GM21825 (cell line): ENCODE measurements around the gene FCHSD2.
"Not testable (repeated sequence)": the region's sequence is repeated elsewhere in the genome, so short reads cannot be mapped to it uniquely, and the experiment has no call there.

Experiments
- ATAC-seq: cut with Tn5 transposase; IDR thresholded peaks from one replicate; pipeline ENCODE4 v1.9.1; 2021; ENCODE audit warnings: mild to moderate bottlenecking, moderate library complexity; ENCODE audit not compliant: unreplicated experiment

Gene FCHSD2

GRCh38 chr11:73018856-73019255 lies 123.3 kb downstream of the FCHSD2 start:
- ATAC-seq, result no peak

- no peak for ATAC-seq
Measured at GRCh38 chr11:73017024-73017751, 124.9 kb downstream of the FCHSD2 start.

- no peak for ATAC-seq
Measured at GRCh38 chr11:73013021-73013420, 129.1 kb downstream of the FCHSD2 start.

GRCh38 chr11:73012121-73012863 lies 129.8 kb downstream of the FCHSD2 start:
- ATAC-seq, result no peak

GRCh38 chr11:73011126-73011817 lies 130.8 kb downstream of the FCHSD2 start:
- no peak for ATAC-seq

- no peak for ATAC-seq
Measured at GRCh38 chr11:73009972-73010371, 132.1 kb downstream of the FCHSD2 start.

GRCh38 chr11:73004088-73004487 lies 138.0 kb downstream of the FCHSD2 start:
- no peak for ATAC-seq

- no peak for ATAC-seq
Measured at GRCh38 chr11:73003088-73003487, 139.0 kb downstream of the FCHSD2 start.

GRCh38 chr11:73002214-73002613 lies 139.9 kb downstream of the FCHSD2 start:
- no peak for ATAC-seq

- no peak for ATAC-seq
Measured at GRCh38 chr11:73001615-73002014, 140.5 kb downstream of the FCHSD2 start.

GRCh38 chr11:72998676-72999075 lies 143.4 kb downstream of the FCHSD2 start:
- no peak for ATAC-seq

GRCh38 chr11:72996959-72997358 lies 145.2 kb downstream of the FCHSD2 start:
- no peak for ATAC-seq

GRCh38 chr11:72989727-72990126 lies 152.4 kb downstream of the FCHSD2 start:
- ATAC-seq, result no peak

GRCh38 chr11:72988821-72989220 lies 153.3 kb downstream of the FCHSD2 start:
- no peak for ATAC-seq

GRCh38 chr11:72985645-72986044 lies 156.5 kb downstream of the FCHSD2 start:
- no peak for ATAC-seq

GRCh38 chr11:72984453-72985077 lies 157.6 kb downstream of the FCHSD2 start:
- ATAC-seq, result no peak

GRCh38 chr11:72983560-72983959 lies 158.6 kb downstream of the FCHSD2 start:
- ATAC-seq, result no peak

GRCh38 chr11:72981971-72982685 lies 160.0 kb downstream of the FCHSD2 start:
- no peak for ATAC-seq

- no peak for ATAC-seq
Measured at GRCh38 chr11:72981080-72981479, 161.0 kb downstream of the FCHSD2 start.

- not testable (repeated sequence) for ATAC-seq
Measured at GRCh38 chr11:72977782-72978181, 164.3 kb downstream of the FCHSD2 start.

- not testable (repeated sequence) for ATAC-seq
Measured at GRCh38 chr11:72976522-72976892, 165.6 kb downstream of the FCHSD2 start.
